NCI-H2107 (cell line): Measurements from ENCODE around the gene FOXR1.
"Not testable (repeated sequence)": the region's sequence is repeated elsewhere in the genome, so short reads cannot be mapped to it uniquely, and the experiment has no call there.

Experiments
- DNase-seq: peaks from one replicate; lab custom pipeline; 2025; lab: John Stamatoyannopoulos, UW

FOXR1 gene

GRCh38 chr11:118947091-118947490, 24.5 kb upstream of the FOXR1 start:
- DNase-seq: no peak

- no peak for DNase-seq
These were observed 23.6 kb upstream of the FOXR1 start for GRCh38 chr11:118948000-118948399.

- DNase-seq: no peak
These were observed 18.3 kb upstream of the FOXR1 start for GRCh38 chr11:118953265-118953664.

- DNase-seq: not testable (repeated sequence)
These were observed 17.6 kb upstream of the FOXR1 start for GRCh38 chr11:118953976-118954375.

GRCh38 chr11:118956094-118956846, 15.3 kb upstream of the FOXR1 start, which contains the start of gene UPK2:
Gene UPK2 (plus strand): TSS chr11:118956298. CDS start chr11:118956351, 53 bp downstream.
- DNase-seq: peak; percentile 71

- DNase-seq: no peak
These were observed 14.6 kb upstream of the FOXR1 start for GRCh38 chr11:118956847-118957469.

- no peak for DNase-seq
These were observed 14.0 kb upstream of the FOXR1 start for GRCh38 chr11:118957549-118957948.

GRCh38 chr11:118957968-118958367, 13.6 kb upstream of the FOXR1 start:
- DNase-seq: no peak

GRCh38 chr11:118958577-118958976, 13.0 kb upstream of the FOXR1 start:
- no peak for DNase-seq

GRCh38 chr11:118961189-118961588, 10.4 kb upstream of the FOXR1 start:
- DNase-seq: no peak

GRCh38 chr11:118961591-118961990, 10.0 kb upstream of the FOXR1 start:
- DNase-seq: no peak

GRCh38 chr11:118969508-118969907, 2.1 kb upstream of the FOXR1 start:
- DNase-seq: not testable (repeated sequence)

GRCh38 chr11:118973985-118974384, 2.4 kb downstream of the FOXR1 start:
- DNase-seq: no peak

- no peak for DNase-seq
These were observed 4.5 kb downstream of the FOXR1 start for GRCh38 chr11:118975771-118976709.

GRCh38 chr11:118979434-118979833, 7.9 kb downstream of the FOXR1 start:
- DNase-seq: no peak

- no peak for DNase-seq
These were observed 8.8 kb downstream of the FOXR1 start for GRCh38 chr11:118980191-118980881.

- not testable (repeated sequence) for DNase-seq
These were observed 12.8 kb downstream of the FOXR1 start for GRCh38 chr11:118984337-118984736.

- DNase-seq: no peak
These were observed 13.3 kb downstream of the FOXR1 start for GRCh38 chr11:118984825-118985224.

GRCh38 chr11:118988280-118988679, 16.7 kb downstream of the FOXR1 start:
- no peak for DNase-seq

GRCh38 chr11:118991486-118992038, 20.0 kb downstream of the FOXR1 start:
- not testable (repeated sequence) for DNase-seq

GRCh38 chr11:118996926-118997626, 25.5 kb downstream of the FOXR1 start:
- no peak for DNase-seq
